Chondrocyte (in vitro differentiated cells): Measurements from ENCODE around the gene RNF186. TPM values are rescaled to one million over a fixed set of nuclear protein-coding genes. Genes with fewer than 3 reads are reported as not detected.
A peak's percentile ranks its signal among the peaks of the same experiment; 100 is the strongest.

Experiments used
- DNase-seq: peaks from one replicate; pipeline ENCODE4 v3.0.0; 2021; ENCODE audit warnings: mixed read lengths, low spot score
- H3K27ac Mint-ChIP-seq: one replicate; pipeline ENCODE4 v1.8.0; 2021; ENCODE audit warnings: mild to moderate bottlenecking, moderate library complexity, mixed read lengths; ENCODE audit not compliant: unreplicated experiment
- H3K27me3 Mint-ChIP-seq: 2 replicates; pipeline ENCODE4 v1.8.0; 2021; ENCODE audit warnings: low read depth, mixed read lengths
- H3K36me3 Mint-ChIP-seq: 2 replicates; pipeline ENCODE4 v1.8.0; 2021; ENCODE audit warnings: low read depth, mixed read lengths
- H3K4me1 Mint-ChIP-seq: 2 replicates; pipeline ENCODE4 v1.8.0; 2021; ENCODE audit warnings: low read depth, mild to moderate bottlenecking, mixed read lengths
- H3K4me3 Mint-ChIP-seq: one replicate; pipeline ENCODE4 v1.8.0; 2021; ENCODE audit warnings: mild to moderate bottlenecking, moderate library complexity, mixed read lengths; ENCODE audit not compliant: unreplicated experiment
- H3K9me3 Mint-ChIP-seq: 2 replicates; pipeline ENCODE4 v1.8.0; 2021; ENCODE audit warnings: low read depth, mixed read lengths
- CTCF ChIP-seq: fragments of 200-600 bp; sonication (generic); IDR thresholded peaks from 2 replicates; pipeline ENCODE4 v1.5.0; 2021; ENCODE audit warnings: antibody characterized with exemption, mild to moderate bottlenecking, moderate library complexity
- total RNA-seq: library from RNA; stranded (reverse); gene quantifications from 3 replicates; pipeline ENCODE4 v1.2.1, GENCODE V29; 2021

Gene RNF186
- total RNA-seq, 1 donor from 2014 or later, result not detected

DNA sequence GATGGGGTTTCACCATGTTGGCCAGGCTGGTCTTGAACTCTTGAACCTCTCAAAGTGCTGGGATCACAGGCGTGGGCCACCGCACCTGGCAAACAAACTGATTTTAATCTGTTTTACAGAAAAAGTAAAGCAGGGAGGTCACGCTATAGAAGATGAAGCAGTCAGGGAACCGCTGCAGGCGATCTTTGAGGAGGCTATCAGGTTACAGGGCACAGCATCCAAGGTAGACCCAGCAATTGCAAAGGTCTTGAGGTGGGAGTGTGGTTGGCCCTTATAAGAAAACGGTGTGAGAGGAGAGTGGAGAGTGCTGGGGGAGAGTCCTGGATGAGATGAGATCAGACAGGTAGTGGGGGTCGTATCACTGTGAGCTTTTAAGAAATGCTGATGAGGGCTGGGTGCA, 12.8 kb downstream of the RNF186 start:
- Mint-ChIP-seq H3K9me3 (no peaks in the 10 kb centered on the region), H3K4me1 (peaks cover 23% of the 10 kb centered on the region), H3K36me3 (no peaks in the 10 kb centered on the region), H3K4me3 (no peak overlapping the region), H3K27ac (no peak overlapping the region), H3K27me3 (peaks cover 6% of the 10 kb centered on the region)
- no peak for TF ChIP-seq CTCF
- DNase-seq, result no peak

- no peak for TF ChIP-seq CTCF
- Mint-ChIP-seq H3K4me3 (peak overlapping the region; percentile 80), H3K27me3 (peaks cover 6% of the 10 kb centered on the region), H3K4me1 (peaks cover 23% of the 10 kb centered on the region), H3K27ac (peak overlapping the region; percentile 84), H3K36me3 (peaks cover 2% of the 10 kb centered on the region), H3K9me3 (no peaks in the 10 kb centered on the region)
- DNase-seq, result no peak
Observed at GRCh38 chr1:19800076-19800804, 14.8 kb downstream of the RNF186 start.

GRCh38 chr1:19799230-19800075, 15.6 kb downstream of the RNF186 start, which contains the start of gene TMCO4:
TMCO4 (minus strand) TSS chr1:19799916; CDS start chr1:19780758, 19,158 bp downstream.
- Mint-ChIP-seq H3K9me3 (no peaks in the 10 kb centered on the region), H3K27ac (peak within 1 kb of the TSS; percentile 84), H3K27me3 (peaks cover 6% of the 10 kb centered on the region), H3K36me3 (peaks cover 2% of the 10 kb centered on the region), H3K4me1 (peaks cover 18% of the 10 kb centered on the region), H3K4me3 (peak within 1 kb of the TSS; percentile 80)
- TF ChIP-seq CTCF, result peak; percentile 74
- no peak for DNase-seq

GRCh38 chr1:19798486-19799229, 16.4 kb downstream of the RNF186 start:
- no peak for DNase-seq
- Mint-ChIP-seq H3K27ac (no peak overlapping the region), H3K4me1 (peaks cover 18% of the 10 kb centered on the region), H3K4me3 (peak overlapping the region; percentile 65), H3K9me3 (no peaks in the 10 kb centered on the region), H3K36me3 (peaks cover 2% of the 10 kb centered on the region), H3K27me3 (peaks cover 6% of the 10 kb centered on the region)
- TF ChIP-seq CTCF, result no peak

GRCh38 chr1:19797827-19798226, 17.3 kb downstream of the RNF186 start:
- no peak for DNase-seq
- Mint-ChIP-seq H3K36me3 (peaks cover 2% of the 10 kb centered on the region), H3K4me3 (no peak overlapping the region), H3K4me1 (peaks cover 23% of the 10 kb centered on the region), H3K27ac (no peak overlapping the region), H3K27me3 (peaks cover 6% of the 10 kb centered on the region), H3K9me3 (no peaks in the 10 kb centered on the region)
- TF ChIP-seq CTCF, result no peak
